Measurements from ENCODE around the gene DHRS9. TPM values are rescaled to one million over a fixed set of nuclear protein-coding genes. Genes with fewer than 3 reads are reported as not detected.
A peak's percentile ranks its signal among the peaks of the same experiment; 100 is the strongest.

DHRS9 gene
- not detected in 2 replicates for total RNA-seq (2012; rRNA removed)
- polyA plus RNA-seq (2012; rRNA removed): not detected in 2 replicates
- not detected in 2 replicates for polyA plus RNA-seq (2012; cell fraction: cytosol; rRNA removed)
- not detected in 2 replicates for polyA plus RNA-seq (2012; cell fraction: nucleus; rRNA removed; ENCODE audit: low replicate concordance)
- not detected for Bru-seq, nascent RNA
- not detected for BruChase-seq, experiment 1, labeled RNA remaining after a 6-hour chase
- BruChase-seq, experiment 2, labeled RNA remaining after a 2-hour chase: not detected
- long read RNA-seq: 0 reads

DNA sequence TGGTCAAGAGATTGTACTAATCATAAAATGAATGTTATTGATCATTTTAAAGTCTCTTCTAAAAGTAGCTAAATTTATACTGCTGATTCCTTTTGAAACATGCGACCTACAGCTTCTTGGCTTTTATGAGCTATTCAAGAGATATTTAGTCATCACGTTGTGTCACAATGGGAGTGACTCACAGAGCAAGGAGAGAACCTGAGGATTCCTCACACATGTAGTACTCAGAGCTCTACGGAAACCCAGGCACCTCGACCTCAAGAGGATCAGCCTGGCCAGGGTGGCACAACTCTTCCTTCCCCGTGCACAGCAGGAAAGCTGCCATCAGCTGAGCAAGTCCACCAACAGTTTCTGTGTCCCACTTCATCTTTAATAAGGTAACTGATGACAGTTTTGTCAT lies at the start of gene DHRS9:
Gene DHRS9 (plus strand): TSS at position 223 of the 400 bp plus-strand sequence. CDS start 12,019 bp downstream, outside the sequence.
- H2AK9ac ChIP-seq (replicated peaks; ENCODE audit: low read depth, low read length, poor library complexity): no peak within 1 kb of the TSS
- H2BK5ac ChIP-seq (ENCODE audit: low read depth, low read length, poor library complexity, severe bottlenecking): no peak within 1 kb of the TSS
- ChIA-PET POLR2A (ENCODE audit: unreplicated experiment) (no interaction called here), CTCF (no interaction called here)
- H3K27me3 ChIP-seq (ENCODE audit: control insufficient read depth, insufficient read depth, low read length): no peaks in the 10 kb centered on the region
- H3K27ac ChIP-seq (ENCODE audit: insufficient read depth, low read length): no peak within 1 kb of the TSS
- BruUV-seq (replicated peaks): no TSS peak
- H3K4me1 ChIP-seq (ENCODE audit: control insufficient read depth, insufficient read depth, low read length): no peaks in the 10 kb centered on the region
- H3K9ac ChIP-seq (ENCODE audit: low read depth, low read length): no peak within 1 kb of the TSS
- dilution Hi-C loops (cut with HindIII; ENCODE audit: low sequenced_read_pairs, unreplicated experiment): no loop called here
- no peak for ATAC-seq (ENCODE audit: low read depth)
- H2AFZ ChIP-seq (replicated peaks; ENCODE audit: low read length, poor library complexity): no peak within 1 kb of the TSS
- no peak within 1 kb of the TSS for H3K23ac ChIP-seq (ENCODE audit: low read depth, low read length)
- H3K18ac ChIP-seq (ENCODE audit: low read depth, low read length): no peak within 1 kb of the TSS
- no peak within 1 kb of the TSS for H2BK20ac ChIP-seq (ENCODE audit: low read depth, low read length)
- in situ Hi-C loops (cut with MboI; ENCODE audit: low sequenced_read_pairs): no loop called here
- no peaks in the 10 kb centered on the region for H3K79me1 ChIP-seq (ENCODE audit: low read depth in 1 of 2, low read length in 2 of 2)
- H3K9me3 ChIP-seq (ENCODE audit: control insufficient read depth, insufficient read depth, low read length): 0 out of 2 replicates have a peak, but pooled peaks cover 2% of the 10 kb centered on the region
- no peak within 1 kb of the TSS for H4K8ac ChIP-seq (ENCODE audit: low read depth in 2 of 2, low read length in 2 of 2)
- TF ChIP-seq CEBPB (IDR thresholded peaks at IDR 0.05; ENCODE audit: low read depth, low read length): no peak
- TF ChIP-seq NFE2L2 (IDR thresholded peaks at IDR 0.05; ENCODE audit: low read depth, low read length): no peak
- no peak for TF ChIP-seq MAZ (IDR thresholded peaks at IDR 0.05; ENCODE audit: borderline replicate concordance, low read depth, low read length)
- TF ChIP-seq RAD21 (IDR thresholded peaks at IDR 0.05; ENCODE audit: low read length): no peak
- no peak for TF ChIP-seq ELK1 (IDR thresholded peaks at IDR 0.05; ENCODE audit: borderline replicate concordance, low read depth, low read length)
- TF ChIP-seq, protein P1, sequence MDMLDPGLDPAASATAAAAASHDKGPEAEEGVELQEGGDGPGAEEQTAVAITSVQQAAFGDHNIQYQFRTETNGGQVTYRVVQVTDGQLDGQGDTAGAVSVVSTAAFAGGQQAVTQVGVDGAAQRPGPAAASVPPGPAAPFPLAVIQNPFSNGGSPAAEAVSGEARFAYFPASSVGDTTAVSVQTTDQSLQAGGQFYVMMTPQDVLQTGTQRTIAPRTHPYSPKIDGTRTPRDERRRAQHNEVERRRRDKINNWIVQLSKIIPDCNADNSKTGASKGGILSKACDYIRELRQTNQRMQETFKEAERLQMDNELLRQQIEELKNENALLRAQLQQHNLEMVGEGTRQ (IDR thresholded peaks at IDR 0.05; ENCODE audit: low read depth, low read length): no peak
- TF ChIP-seq RFX5 (IDR thresholded peaks at IDR 0.05; ENCODE audit: low read depth, low read length): no peak
- TF ChIP-seq POLR2A (IDR thresholded peaks at IDR 0.05; ENCODE audit: low read depth, low read length): no peak
- no peak for TF ChIP-seq MXI1 (IDR thresholded peaks at IDR 0.05; ENCODE audit: borderline replicate concordance, low read depth, low read length)
- no peak for TF ChIP-seq SMC3 (IDR thresholded peaks at IDR 0.05; ENCODE audit: low read depth, low read length)
- no peak for TF ChIP-seq CHD1 (IDR thresholded peaks at IDR 0.05; ENCODE audit: low read depth, low read length)
- TF ChIP-seq FOS (IDR thresholded peaks at IDR 0.05; ENCODE audit: low read depth, low read length): no peak
- no peak for TF ChIP-seq RCOR1 (IDR thresholded peaks at IDR 0.05; ENCODE audit: insufficient replicate concordance, low read length)
- no peak for TF ChIP-seq CTCF (conservative IDR thresholded peaks at IDR 0.05; ENCODE audit: low read depth, low read length)
- H3K9me1 ChIP-seq (ENCODE audit: insufficient read depth, low read length): no peaks in the 10 kb centered on the region
- H3K56ac ChIP-seq (ENCODE audit: extremely low read depth, insufficient read depth, low read length): no peak within 1 kb of the TSS
- H2AK5ac ChIP-seq (ENCODE audit: low read depth, low read length): no peak within 1 kb of the TSS
- DNase-seq: peak; percentile 7
- intact Hi-C loops (cut with micrococcal nuclease): no loop called here
- H3K36me3 ChIP-seq (ENCODE audit: control insufficient read depth, insufficient read depth, low read length): no peaks in the 10 kb centered on the region
- H3K4me3 ChIP-seq (ENCODE audit: insufficient read depth, low read depth, low read length): no peak within 1 kb of the TSS
- H3K14ac ChIP-seq (replicated peaks; ENCODE audit: low read depth, low read length): no peak within 1 kb of the TSS
- H4K91ac ChIP-seq (ENCODE audit: insufficient read depth, low read depth, low read length): no peak within 1 kb of the TSS
- no CpG with 5 or more reads among the region's 5 CpGs for WGBS, 2 experiments (ENCODE audit: extremely low coverage in 2 of 2, insufficient read length in 1 of 2)
- H2BK15ac ChIP-seq (ENCODE audit: low read depth, low read length): no peak within 1 kb of the TSS
- no peak within 1 kb of the TSS for H3K4ac ChIP-seq (ENCODE audit: low read depth, low read length)
- no peaks in the 10 kb centered on the region for H4K20me1 ChIP-seq (ENCODE audit: insufficient read depth, low read length)
- no peak within 1 kb of the TSS for H4K5ac ChIP-seq (ENCODE audit: low read depth, low read length)
- no peak within 1 kb of the TSS for H3K4me2 ChIP-seq (ENCODE audit: low read depth, low read length)
- H2BK120ac ChIP-seq (ENCODE audit: low read depth, low read length): no peak within 1 kb of the TSS
